Measurements from ENCODE around the gene LRRC8B.
A peak's percentile ranks its signal among the peaks of the same experiment; 100 is the strongest.

The LRRC8B gene

GRCh38 chr1:89635825-89636815 is 111.5 kb downstream of the LRRC8B start:
- DNase-seq (ENCODE audit: low read depth, low spot score): peak; percentile 78
- no peak overlapping the region for H3K4me3 ChIP-seq (ENCODE audit: low read depth, low read length)
- in situ Hi-C loops (cut with HindIII; ENCODE audit: low sequenced_read_pairs): no loop called here
- no peak for TF ChIP-seq CTCF (IDR thresholded peaks at IDR 0.05; ENCODE audit: low read depth, low read length)

DNA sequence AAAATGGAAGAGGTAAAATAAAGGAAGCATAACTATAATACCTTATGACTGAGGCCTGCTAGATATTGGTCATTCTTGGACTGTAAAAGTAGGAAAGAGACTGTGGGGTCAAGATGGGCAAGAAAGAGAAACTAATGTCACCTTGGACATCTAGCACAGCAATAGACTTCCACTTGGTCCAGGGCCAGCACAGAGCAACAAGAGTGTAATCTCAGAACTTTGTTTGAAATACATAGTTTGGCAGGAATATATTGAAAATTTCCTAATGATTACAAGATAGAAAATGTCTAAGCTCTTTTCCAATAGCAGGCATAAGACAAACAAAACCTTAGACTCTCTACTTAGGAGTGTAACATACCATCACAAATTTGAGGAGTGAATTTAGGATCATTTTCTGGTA is 112.9 kb downstream of the LRRC8B start:
- TF ChIP-seq CTCF (IDR thresholded peaks at IDR 0.05; ENCODE audit: low read depth, low read length): no peak
- DNase-seq (ENCODE audit: low read depth, low spot score): no peak
- no peak overlapping the region for H3K4me3 ChIP-seq (ENCODE audit: low read depth, low read length)
- in situ Hi-C loops (cut with HindIII; ENCODE audit: low sequenced_read_pairs): no loop called here

DNA sequence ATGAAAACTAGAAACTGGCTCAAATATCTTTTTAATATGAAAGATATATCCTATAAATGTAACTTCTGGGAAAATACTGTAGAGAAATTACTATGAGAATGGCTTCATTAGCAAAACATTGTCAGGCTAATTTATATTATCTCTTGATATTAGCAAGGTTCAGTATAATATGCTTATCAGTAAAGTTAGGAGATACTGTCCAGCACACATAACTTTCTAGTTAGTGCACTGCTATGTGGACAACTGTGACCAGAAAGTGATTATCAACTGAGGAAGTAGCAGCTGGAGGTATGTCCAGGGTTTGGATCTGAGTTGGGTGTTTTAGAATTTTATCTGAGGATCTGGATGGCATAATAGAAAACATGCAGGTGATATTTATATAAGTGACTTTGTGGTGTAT is 115.8 kb downstream of the LRRC8B start:
- no peak for TF ChIP-seq CTCF (IDR thresholded peaks at IDR 0.05; ENCODE audit: low read depth, low read length)
- DNase-seq (ENCODE audit: low read depth, low spot score): no peak
- no peak overlapping the region for H3K4me3 ChIP-seq (ENCODE audit: low read depth, low read length)
- in situ Hi-C loops (cut with HindIII; ENCODE audit: low sequenced_read_pairs): no loop called here

DNA sequence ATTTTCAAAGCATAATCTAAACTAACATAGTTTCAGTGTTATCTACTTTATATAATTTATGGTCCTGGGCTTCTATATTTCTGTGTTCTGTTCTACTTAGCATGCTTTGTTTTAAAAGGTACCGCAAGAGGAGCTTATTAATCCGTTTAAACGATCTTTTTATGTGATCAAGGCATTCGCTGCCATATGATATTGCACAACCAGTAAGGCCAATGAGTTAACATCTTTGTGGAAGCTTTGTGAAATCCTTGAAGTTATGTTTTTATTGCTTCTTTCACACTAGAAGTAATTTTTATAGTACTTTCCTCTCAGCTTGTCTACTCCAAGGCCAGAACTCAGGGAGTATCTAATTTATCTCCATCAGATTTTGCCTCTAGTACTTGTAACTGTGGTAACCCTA is 117.2 kb downstream of the LRRC8B start:
- no peak for TF ChIP-seq CTCF (IDR thresholded peaks at IDR 0.05; ENCODE audit: low read depth, low read length)
- H3K4me3 ChIP-seq (ENCODE audit: low read depth, low read length): no peak overlapping the region
- no peak for DNase-seq (ENCODE audit: low read depth, low spot score)
- in situ Hi-C loops (cut with HindIII; ENCODE audit: low sequenced_read_pairs): no loop called here

GRCh38 chr1:89643577-89643976 is 118.9 kb downstream of the LRRC8B start:
- TF ChIP-seq CTCF (IDR thresholded peaks at IDR 0.05; ENCODE audit: low read depth, low read length): no peak
- in situ Hi-C loops (cut with HindIII; ENCODE audit: low sequenced_read_pairs): no loop called here

GRCh38 chr1:89644119-89644814 is 119.6 kb downstream of the LRRC8B start:
- no peak for DNase-seq (ENCODE audit: low read depth, low spot score)
- TF ChIP-seq CTCF (IDR thresholded peaks at IDR 0.05; ENCODE audit: low read depth, low read length): no peak
- in situ Hi-C loops (cut with HindIII; ENCODE audit: low sequenced_read_pairs): no loop called here
- no peak overlapping the region for H3K4me3 ChIP-seq (ENCODE audit: low read depth, low read length)

More at GRCh38 chr1:89643577-89643976, 118.9 kb downstream of the LRRC8B start:
- no peak overlapping the region for H3K4me3 ChIP-seq (ENCODE audit: low read depth, low read length)
- no peak for DNase-seq (ENCODE audit: low read depth, low spot score)

Data from astrocyte of the spinal cord (primary cell).